Activated CD4-positive, alpha-beta T cell treated with anti-CD3 and anti-CD28 coated beads, Interleukin-10, Interleukin-2, amounts not matched to agents 100 ng/mL and 50 ng/mL, durations not matched to agents 16 hours and 8 hours (primary cell): ENCODE results near the gene CD34.

Experiments
- DNase-seq: peaks from one replicate; pipeline ENCODE4 v3.0.0-alpha.2; 2020

Gene CD34

DNA sequence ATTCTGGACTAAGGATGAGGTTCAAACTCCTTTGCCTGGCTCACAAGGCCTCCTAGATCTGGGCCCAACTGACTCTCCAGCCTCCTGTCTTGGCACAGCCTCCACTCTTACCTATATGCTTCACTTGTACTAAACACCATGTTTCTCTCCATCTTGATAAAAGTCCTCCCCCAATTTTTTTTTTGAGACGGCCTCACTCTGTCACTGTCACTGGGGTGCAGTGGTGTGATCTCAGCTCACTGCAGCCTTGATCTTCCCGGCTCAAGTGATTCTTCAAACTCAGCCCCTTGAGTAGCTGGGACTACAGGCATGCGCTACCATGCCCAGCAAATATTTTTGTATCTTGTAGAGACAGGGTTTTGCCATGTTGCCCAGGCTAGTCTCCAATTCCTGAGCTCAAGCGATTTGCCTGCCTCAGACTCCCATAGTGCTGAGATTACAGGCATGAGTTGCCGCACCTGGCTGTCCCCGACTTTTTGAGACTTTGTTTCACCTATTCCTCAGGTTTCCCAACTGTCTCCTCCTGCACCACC is 39.7 kb downstream of the CD34 start:
- DNase-seq = no peak

DNA sequence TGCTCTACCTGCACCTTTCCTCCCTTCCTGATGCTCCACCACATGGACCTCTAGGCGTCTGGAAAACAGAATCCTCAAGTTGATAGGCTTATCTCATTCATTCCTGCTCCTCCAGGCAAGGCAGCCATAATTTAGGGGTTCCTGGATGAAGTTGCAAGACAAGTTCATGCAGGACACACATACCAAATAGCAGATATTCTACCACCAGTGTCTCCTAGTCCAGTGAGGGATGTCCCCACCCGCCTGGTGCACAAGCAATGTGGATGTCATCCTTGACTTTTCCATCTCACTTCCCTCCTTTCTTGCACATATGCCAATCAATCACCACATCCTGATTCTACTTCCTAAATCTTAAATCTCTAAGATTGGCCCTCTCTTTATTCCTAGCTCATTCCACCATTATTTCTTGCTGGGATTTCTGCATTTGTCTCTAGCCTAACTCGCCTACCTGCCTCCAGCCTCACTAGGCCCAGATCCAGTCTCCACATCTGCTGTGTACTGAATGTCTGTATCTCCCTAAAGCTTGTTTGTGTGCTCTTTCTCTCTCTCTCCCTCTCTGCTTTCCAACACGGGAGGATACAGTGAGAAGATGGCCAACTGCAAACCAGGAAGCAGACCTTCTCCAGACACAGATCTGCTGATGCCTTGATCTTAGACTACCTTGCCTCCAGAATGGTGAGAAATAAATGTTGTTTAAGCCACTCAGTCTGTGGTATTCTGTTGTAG is 40.5 kb downstream of the CD34 start:
- DNase-seq = no peak

GRCh38 chr1:207869859-207870258 is 41.1 kb downstream of the CD34 start:
- no peak for DNase-seq

GRCh38 chr1:207868774-207869721 is 41.9 kb downstream of the CD34 start:
- peak; percentile 80 for DNase-seq

DNA sequence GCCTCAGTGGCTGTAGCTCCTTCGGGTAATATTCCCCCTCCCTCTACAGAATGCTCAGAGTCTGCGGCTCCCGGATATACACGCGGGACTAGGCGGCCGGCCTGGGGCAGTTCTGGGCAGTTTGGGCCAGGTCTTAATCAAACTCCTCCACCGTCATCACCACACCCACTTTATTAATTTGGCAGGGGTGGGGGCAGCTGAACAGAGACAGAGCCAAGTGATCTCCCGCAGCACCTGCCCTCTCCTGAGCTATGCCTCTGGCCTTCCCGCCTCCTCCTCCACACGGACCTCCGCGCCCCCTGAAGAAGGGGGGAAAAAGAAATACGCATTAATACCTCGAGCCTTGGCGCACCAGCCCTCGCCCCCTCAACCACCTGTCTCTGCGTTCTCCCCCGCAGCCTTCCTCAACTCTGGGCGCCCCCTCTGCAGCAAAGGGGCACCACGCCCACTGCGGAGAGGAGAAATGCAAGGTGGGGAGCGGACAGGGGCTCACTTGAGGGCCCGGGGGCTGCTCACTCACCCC is 42.6 kb downstream of the CD34 start:
- peak; percentile 53 for DNase-seq

DNA sequence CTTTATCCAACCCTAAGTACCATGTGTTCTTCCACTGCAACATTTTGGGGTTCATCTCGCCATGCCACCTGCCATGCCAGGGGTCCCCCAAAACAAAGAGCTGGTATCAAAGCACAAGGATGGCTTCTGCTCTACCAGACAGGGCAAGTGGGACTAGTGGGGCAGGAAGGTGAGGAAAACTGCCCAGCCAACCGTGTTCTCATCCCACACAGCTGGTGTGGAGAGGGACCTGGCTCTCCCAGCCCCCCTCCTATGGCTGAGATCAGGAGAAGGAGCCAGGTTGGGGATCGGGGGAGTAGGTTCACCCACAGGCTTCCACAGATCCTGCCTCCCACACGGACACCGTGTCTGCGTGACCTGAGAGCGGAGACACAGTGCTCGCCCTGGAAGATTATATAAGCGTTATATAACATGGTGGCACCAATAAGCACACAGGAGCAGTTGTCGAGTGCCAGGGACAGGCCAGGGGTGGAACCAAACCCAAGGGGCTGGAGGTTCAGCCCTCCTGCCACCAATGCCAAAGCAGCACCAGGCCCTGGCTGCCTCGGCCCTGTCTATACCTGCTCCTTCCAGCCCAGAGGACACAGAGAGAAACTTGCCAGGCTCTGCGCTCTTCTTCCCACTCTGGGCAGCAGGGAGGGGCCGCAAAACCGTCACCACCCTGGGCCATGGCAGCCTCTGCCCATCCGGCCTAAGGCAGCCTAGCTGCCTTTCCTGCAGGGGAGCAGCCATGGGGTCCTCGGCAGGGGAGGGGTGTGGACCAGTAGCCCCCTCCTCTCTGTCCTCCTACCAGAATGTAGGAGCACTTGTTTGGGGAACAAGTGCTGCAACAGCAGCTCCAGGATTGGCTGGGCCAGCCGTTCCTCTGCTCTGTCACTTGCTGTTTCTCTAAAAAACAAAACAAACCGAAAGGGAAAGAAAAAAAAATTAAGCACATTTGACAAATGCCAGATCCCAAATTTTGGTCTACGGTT is 43.5 kb downstream of the CD34 start:
- peak; percentile 35 for DNase-seq

DNA sequence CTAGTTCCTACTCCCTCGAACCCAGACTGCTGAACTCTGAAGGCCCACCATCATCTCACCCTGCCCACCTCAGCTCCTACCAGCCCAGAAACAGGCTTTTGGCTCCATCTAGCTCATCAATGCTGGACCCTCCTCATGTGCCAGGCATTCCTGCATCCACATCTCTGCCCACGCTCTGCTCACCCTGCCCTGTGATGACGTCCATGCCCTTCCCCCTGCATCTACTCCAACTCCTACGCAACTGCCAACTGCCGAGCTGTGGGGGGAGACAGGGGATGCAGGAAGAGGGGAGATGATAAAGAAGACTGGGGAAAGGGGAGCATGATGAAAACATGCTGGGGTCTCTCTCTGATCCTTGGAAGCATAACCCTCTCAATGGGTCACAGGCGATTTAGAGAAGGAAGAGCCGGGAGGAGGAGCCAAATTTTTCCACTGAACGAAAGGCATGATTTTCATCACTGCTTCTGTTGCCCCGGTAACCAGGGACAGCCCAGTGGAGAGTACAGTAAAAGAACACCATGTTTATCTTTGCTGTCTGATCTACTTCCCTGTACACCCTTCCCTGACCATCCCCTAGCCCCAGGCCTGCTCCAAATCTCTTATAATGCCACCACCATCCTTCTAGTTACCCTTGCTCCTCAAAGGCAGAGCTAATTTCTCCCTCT is 44.3 kb downstream of the CD34 start:
- peak; percentile 52 for DNase-seq

DNA sequence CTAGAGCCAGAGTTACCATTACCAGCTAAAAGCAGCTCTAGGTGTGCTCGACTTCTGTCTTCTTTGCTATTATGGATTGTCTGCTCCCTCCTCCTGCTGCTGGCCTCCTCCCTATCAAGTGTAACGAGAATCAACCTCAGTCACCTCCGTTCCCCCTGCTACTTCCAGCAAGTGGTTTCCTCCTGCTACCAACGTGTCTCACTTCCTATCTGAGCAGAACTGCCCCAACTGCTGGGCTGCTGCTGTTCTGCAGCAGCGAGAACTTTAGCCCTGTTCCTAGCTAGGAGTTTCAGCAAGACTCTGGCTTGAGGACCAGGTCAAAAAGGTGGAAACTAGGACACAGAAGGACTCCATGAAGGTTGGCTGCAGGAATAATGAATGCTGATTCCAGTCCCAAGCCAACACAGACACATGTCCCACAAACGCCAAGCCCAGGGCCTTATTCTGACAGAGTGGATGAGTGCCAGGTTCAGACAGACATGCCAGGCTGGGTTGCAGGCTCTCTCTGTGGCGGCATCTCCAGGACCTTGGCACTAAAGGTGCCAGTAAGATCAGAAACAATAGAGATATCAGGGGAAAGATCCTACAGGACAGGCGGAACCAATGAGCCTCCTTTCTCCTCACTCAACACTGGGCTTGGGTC is 46.9 kb downstream of the CD34 start:
- peak; percentile 79 for DNase-seq

DNA sequence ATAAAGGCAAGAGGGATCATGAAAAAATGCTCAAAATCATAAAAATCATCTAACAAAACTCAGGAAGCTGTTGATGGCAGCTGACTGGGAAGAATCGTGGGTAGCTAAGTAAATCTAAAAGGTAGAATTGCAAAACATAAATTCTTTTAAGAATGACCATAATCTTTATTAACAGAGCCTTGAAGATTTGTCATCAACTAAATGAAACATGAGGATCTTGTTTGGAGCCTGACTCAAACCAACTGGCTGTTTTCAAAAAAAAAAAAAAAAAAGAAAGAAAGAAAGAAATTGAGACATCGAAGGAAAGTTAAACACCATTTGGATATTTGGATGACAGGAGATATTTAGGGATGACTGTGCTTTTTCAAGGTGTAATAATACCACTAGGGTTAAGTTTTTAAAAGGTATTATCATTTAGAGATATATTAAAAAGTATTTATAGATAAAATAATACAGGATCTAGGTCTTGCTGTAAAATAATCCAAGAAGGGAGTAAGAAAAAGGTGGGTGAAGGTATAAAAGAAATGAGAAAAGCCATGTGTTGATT is 48.6 kb downstream of the CD34 start:
- no peak for DNase-seq

- peak; percentile 62 for DNase-seq
These were observed 49.3 kb downstream of the CD34 start for GRCh38 chr1:207861442-207862177.

- no peak for DNase-seq
These were observed 50.4 kb downstream of the CD34 start for GRCh38 chr1:207860531-207860930.

DNA sequence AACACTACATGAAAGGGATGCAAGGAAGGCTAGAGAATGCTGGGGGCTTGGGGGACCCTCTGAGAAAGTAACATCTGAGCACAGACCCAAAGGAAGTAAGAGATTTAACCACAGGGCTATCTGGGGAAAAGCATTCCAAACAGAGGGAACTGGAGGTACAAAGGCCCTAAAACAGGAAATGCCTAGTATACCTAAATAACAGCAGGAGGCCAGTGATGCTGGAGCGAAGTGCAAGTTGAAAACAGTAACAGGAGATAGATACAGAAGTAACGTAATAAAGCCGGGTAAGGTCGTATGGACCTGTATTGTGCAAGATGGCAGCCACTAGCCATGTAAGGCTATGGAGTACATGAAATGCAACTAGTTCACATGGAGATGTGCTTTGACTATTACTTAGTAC is 52.1 kb downstream of the CD34 start:
- no peak for DNase-seq

DNA sequence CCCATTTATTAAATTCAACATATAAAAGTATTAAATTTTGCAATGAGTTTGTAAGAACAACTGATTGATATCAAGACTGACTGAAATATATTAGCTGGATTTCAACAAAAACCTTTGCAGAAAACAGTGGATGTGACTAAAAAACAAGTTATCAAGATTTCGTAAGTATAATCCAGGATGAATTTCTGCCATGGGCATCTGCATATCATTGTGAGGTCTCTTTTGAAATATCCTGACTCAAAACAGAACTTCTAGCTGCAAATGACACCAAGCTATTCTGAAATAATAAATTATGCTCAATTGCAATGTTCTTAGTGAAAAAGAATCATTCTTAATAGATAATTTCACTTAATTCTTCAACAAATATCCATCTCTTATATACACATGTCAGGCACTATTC is 52.6 kb downstream of the CD34 start:
- DNase-seq = no peak

GRCh38 chr1:207857447-207857846 is 53.5 kb downstream of the CD34 start:
- no peak for DNase-seq

- DNase-seq = peak; percentile 52
These were observed 54.5 kb downstream of the CD34 start for GRCh38 chr1:207856276-207857023.

GRCh38 chr1:207854001-207854400 is 56.9 kb downstream of the CD34 start:
- no peak for DNase-seq

- no peak for DNase-seq
These were observed 57.6 kb downstream of the CD34 start for GRCh38 chr1:207853372-207853757.

DNA sequence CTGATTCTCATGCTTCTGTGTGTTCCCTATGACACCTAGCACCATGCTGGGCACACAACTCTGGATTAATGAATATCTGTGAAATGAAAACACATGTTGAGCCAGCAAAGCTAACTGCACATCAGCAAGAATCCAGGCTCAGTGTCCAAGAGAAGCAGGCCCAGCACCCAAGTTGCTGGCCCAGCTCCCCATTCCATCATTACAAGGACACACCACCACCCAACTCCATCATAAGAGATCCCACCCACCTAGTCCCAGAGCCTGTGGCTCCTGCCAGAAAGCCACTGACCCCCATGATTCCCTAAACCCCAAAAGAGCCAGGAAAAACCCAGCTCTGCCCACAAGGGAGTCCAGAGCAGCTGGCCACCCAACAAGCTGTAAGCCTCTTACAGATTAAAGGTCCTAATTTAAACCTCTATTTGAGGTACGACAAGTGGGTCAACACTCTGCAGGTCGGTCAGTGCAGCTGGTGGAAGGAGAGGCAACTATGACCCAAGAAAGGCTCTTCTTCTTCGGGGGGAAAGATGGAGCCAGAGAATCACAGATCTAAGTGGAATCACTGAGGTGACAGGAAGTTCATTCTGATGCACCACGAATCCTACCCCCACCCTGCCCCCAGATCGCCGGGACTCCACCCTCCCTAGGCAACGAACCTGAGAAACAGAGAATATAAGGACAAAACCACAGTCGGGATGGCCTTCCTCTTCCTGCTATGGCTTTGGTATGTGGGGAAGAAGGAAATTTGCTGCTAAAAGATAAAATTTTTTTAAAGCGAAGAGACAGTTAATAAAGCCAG is 58.2 kb downstream of the CD34 start:
- DNase-seq = no peak

- no peak for DNase-seq
These were observed 59.2 kb downstream of the CD34 start for GRCh38 chr1:207851696-207852095.
